HG03175 (cell line): Measurements from ENCODE around the gene HPRT1.

Source experiments
- ATAC-seq: cut with Tn5 transposase; IDR thresholded peaks from one replicate; pipeline ENCODE4 v1.9.1; 2021; ENCODE audit warnings: mild to moderate bottlenecking, moderate library complexity; ENCODE audit not compliant: unreplicated experiment

The HPRT1 gene

DNA sequence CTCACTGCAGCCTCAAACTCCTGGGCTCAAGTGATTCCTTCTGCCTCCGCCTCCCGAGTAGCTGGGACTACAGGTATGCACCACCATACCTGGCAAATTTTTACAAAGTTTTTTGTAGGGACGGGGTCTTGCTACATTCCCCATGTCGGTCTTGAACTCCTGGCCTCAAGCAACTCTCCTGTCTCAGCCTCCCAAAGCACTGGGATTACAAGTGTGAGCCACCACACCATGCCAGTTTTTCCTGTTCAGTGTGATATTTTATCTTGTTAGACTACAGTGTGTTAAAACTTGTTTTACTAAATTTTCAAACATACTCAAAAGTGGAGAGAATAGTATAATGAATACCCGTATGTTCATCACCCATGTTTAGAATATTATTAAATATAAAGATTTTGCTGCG is 12.1 kb downstream of the HPRT1 start:
- ATAC-seq = no peak

DNA sequence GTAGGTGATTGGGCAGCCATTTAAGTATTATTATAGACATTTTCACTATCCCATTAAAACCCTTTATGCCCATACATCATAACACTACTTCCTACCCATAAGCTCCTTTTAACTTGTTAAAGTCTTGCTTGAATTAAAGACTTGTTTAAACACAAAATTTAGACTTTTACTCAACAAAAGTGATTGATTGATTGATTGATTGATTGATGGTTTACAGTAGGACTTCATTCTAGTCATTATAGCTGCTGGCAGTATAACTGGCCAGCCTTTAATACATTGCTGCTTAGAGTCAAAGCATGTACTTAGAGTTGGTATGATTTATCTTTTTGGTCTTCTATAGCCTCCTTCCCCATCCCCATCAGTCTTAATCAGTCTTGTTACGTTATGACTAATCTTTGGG is 16.3 kb downstream of the HPRT1 start:
- ATAC-seq = no peak

DNA sequence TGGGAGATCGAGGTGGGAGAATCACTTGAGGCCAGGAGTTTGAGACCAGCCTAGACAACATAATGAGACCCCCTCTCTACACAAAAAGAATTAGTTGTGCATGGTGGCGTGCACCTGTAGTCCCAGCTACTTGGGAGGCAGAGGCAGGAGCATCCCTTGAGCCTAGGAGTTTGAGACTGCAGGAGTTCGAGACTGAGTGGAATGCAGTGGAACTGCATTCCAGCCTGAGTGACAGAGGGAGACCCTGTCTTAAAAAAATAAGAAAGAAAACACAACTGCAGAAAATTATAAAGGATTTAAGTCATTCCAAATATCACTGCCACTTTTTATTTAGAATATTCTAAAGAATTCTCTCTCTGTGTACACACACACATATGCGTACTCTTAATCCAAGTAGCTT is 18.4 kb downstream of the HPRT1 start:
- ATAC-seq = no peak

DNA sequence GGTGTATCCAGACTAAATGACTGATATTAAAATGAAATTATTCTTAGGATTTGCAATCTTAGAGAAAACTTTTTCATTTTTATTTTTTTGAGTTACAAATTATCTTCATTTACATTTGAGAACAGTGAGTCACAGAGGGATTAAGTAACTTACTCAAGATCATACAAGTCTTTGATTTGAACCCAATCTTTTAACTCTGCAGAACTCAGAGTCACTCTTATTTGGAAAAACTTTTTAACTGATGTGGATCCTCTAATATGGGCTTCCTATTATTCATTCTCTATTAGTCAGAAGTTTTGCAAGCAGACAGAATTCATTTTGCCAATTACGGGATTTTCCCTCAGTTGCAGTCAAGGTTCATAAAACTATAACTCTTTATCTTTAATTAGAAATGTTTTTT is 20.1 kb downstream of the HPRT1 start:
- ATAC-seq = no peak

DNA sequence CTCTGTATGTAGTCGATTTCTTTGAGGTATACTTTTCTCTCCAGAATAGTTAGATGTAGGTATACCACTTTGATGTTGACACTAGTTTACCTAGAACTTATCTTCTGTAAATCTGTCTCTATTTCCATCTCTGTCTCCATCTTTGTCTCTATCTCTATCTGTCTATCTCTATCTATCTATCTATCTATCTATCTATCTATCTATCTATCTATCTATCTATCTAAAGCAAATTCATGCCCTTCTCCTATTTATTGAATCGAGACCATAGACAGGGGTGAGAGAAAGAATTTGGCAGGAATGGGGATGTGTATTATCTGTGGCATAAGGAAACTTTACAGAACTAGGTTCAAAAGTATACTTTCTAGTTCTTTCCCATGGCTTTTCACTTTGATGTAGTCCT is 21.4 kb downstream of the HPRT1 start:
- no peak for ATAC-seq

DNA sequence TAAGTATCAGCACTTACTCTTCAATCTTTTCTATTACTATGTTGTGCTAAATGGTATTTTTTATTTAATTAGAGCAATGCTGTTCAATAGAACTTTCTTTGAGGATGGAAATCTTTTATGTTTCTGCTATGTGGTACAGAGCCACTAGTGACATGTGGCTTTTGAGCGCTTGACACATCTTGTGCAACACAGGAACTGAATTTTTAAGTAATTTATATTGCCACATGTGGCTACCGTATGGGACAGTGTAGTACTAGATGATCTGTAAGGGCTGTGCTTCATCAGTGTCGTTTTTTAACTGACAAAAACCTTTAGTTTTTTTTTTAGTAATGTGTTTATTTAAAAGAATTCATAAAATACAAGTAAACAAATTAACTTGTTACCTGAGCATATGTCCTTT is 22.4 kb downstream of the HPRT1 start:
- ATAC-seq = no peak

DNA sequence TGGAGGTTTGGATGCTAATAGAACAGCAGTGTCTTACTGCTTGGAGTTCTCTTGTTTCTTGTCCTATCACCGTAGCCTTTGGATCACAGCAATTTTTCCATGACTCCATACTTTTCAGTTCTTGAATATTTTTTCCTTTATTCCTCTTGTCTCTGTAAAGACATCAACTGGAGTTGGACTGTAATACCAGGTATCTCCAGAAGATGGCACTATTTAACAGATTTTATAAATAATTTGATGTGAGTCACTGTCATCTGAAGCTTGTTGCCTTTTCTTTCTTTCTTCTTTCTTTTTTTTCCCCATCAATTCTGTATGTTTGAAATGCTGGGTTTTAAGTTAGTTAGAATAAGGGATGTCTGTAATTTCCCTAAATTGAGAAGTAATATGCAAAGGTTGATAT is 24.1 kb downstream of the HPRT1 start:
- no peak for ATAC-seq

DNA sequence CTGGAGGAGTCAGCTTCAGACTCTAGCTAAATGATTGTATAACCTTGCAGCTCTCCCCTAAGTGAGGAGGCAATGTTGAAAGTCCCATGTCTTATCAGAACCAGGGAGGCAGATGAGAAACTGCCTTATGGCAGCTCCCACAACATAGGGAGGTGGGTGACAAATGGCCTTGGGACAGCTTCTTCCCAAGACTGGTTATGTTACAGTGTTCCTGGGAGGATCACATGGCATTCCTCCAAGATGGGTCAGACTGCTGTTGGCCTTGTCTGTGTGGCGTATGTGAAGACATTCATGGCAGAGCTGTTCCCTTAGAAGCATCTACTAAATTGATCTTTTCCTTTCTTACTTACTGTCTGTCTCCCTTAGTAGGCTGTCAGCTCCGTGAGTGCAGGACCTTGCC is 42.0 kb downstream of the HPRT1 start:
- no peak for ATAC-seq

DNA sequence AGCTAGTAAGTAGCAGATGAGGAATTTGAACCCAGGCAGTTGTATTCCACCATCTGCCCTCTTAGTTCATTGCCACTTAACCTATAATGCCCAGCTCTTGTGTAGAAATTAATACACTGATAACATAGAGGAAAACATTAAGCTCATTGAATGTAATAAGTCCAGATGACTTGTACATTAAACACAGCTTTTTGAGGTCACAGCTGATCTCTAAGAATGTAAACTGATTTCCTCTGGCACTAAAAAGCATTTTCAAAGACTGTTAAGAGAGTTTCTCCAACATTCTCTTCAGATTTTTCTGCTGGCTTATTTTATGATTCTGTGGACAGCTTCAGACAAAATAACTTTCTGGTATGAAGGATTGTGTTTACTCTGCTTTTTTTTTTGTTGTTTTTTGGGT is 42.7 kb downstream of the HPRT1 start:
- no peak for ATAC-seq

DNA sequence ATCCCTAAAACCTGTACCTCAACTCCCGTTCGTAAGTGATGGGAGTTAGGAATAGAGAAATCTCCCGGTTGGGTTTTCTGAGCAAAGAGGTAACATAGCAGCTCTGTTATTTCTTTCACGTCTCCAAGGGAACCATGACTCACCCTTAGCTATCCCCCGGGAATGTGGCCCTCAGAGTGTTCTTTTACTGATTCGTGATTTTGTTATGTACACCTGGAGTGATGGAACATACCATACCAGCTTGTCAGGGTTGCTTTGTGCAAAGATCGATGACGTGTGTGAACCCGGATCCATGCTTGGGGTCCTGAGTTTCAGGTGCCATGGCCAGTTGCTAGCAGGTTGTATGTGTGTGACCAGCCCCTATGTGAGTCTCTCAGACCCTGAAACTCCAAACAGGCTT is 52.6 kb downstream of the HPRT1 start:
- no peak for ATAC-seq

DNA sequence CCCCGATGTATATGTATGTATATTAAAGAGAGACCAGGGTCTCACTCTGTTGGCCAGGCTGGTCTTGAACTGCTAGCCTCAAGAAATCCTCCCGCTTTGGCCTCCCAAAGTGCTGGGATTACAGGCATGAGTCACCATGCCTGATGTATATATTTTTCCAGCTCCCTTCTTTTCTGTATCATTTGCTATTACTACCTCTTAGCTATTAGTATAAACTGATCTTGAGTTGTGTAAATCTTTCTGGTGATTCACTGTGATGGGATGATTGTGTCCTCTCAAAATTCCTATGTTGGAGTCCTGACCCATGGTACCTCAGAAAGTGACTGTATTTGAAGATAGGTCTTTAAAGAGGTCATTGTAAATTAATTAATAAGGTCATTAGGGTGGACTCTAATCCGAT is 53.1 kb downstream of the HPRT1 start:
- no peak for ATAC-seq

DNA sequence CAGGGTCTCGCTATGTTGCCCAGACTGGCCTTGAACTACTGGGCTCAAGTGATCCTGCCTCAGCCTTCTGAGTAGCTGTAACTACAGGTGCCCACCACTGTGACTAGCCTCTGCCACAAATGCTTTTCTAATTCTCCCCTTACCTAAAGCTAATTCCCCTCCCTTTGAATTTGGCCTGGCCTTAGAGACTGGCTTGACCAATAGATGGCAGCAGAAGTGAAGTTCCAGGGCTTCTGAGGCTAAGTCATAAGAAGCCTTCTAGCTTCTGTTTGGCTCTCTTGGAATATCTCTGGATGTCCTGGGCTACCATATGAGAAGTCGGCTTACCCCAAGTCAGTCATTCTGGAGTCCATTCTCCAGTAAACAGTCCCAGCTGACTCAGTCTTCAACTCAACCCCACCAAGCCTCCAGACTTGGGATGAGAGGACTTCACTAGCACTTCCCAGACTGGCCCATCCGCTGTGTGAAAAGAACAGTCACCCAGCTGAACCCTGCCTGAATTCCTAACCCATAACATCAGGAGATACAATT is 61.0 kb downstream of the HPRT1 start:
- no peak for ATAC-seq

DNA sequence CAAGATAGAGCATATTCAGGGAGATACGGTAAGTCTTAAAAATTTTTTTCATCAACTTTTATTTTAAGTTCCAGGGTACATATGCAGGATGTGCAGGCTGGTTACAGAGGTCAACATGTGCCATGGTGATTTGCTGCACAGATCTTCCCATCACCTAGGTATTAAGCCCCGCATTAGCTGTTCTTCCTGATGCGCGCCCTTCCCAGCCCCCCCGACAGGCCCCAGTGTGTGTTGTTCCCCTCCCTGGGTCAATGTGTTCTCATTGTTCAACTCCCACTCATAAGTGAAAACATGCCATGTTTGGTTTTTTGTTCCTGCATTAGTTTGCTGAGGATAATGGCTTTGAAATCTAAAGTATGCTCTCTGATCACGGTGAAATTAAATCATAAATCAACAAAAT is 64.2 kb downstream of the HPRT1 start:
- no peak for ATAC-seq

DNA sequence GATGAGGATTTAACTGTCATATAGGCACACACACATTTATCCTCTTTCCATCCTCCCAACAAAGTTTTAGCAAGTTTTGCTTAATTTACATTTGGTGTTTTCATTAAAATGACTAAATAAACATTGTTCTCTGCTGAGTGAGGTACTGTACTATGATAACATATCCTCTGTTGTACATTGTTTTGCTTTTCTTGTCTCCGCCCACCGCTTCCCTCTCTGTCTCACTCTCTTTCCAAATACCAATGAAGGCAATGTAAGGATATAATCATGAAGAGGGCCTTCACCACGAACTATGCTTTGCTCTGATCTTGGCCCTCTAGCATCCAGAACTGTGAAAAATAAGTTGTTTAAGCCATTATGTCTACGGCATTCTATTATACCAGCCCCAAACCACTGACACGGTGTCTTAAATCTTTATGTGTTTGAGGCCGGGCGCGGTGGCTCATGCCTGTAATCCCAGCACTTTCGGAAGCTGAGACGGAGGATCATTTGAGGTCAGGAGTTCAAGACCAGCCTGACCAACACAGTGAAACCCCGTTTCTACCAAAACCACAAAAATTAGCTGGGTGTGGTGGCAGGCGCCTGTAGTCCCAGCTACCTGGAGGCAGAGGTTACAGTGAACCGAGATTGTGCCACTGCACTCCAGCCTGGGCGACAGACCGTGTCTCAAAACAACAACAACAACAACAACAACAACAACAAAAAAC is 65.3 kb downstream of the HPRT1 start:
- no peak for ATAC-seq

DNA sequence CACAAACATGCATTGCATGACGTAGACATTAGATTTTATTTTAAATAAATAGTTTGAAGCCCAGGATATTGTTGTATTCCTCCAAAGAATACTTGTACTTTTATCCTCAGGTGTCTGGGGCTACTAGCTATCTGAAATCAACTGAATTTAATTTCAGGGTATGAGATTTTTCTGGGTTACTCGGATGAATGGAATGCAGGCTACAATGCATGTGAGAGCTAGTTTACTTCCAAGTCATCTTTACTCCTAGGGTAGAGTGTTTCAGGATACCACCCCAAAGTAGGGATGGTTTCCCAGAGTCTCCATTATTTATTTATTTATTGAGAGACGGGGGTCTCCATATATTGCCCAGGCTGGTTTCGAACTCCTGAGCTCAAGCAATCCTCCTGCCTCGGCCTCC is 66.4 kb downstream of the HPRT1 start:
- ATAC-seq = no peak

DNA sequence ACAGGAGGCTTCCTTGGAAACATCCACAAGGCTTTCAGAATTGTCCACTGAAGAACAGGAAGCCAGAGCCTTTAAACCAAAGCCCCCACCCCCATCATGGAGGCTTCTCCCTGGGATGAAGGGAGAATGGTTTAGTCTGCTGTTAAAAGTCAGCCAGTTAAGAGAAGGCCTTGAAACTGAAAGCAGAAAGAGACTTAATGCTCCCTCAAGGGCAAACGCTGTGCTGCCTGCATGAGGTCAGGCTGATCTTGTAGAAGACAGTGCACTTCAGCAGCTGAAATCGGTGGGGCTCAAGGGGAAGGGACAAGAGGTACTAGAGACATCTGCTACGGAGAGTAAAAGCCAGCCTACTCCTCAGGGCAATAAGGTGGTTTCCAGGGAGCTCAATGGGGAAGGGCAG is 69.0 kb downstream of the HPRT1 start:
- ATAC-seq = no peak

DNA sequence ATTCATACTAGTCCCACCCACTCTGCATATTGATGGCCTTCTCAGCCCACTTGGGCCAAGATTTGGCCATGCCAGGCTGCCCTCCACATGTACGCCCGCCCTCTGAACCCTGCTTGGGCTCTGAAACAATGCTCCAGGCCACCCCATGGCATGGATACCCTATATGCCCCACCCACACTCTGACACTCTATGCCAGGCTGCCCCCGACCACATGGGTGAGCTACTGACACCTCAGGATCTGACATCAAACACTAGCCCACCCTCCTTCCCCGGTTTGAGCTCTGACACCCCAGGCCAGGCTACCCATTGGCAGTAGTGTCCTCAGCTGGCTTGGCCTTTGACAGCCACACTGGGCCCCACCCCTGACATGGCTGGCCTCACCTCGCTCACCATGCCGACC is 69.5 kb downstream of the HPRT1 start:
- ATAC-seq = no peak

DNA sequence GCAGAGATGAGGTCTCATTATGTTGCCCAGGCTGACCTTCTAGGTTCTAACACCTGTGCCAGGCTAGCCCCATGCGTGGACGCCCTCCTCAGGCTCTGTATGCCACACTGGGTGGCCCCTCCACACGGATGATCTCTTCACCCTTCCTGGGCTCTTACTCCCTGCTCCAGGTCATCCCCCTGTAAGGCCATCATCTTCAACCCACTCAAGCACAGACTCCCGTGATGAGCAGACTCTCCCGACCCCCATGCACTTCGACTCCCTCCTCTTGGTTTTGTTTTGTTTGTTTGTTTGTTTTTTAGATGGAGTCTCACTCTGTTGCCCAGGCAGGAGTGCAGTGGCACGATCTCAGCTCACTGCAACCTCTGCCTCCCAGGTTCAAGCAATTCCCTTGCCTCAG is 70.9 kb downstream of the HPRT1 start:
- no peak for ATAC-seq

DNA sequence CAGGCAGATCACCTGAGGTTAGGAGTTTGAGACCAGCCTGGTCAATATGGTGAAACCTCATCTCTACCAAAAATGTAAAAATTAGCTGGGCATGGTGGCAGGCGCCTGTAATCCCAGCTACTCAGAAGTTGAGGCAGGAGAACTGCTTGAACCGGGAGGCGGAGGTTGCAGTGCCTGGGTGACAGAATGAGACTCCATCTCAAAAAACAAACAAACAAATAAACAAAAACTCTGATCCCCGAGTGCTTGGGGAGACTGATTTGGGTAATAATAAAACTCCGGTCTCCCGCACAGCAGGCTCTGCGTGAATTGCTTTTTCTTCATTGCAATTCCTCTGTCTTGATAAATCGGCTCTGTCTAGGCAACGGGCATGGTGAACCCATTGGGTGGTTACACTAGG is 73.4 kb downstream of the HPRT1 start:
- no peak for ATAC-seq

DNA sequence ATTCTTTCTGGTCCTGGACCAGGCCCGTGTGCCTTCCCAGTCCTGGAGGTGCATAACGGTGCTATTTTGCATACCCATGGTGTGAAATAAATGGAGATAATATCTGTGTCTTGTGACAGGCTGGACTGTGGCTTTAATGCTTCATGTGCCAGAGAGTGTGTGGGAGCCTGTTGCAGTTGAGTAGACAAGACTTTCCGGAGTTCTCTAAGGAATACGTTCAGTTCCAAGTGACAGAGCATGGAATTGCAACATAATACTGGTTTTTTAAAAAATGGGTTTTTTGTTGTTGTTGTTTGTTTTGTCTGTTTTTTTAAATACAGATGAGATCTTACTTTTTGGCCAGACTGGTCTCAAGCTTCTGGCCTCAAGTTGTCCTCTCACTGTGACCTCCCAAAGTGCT is 74.0 kb downstream of the HPRT1 start:
- ATAC-seq = no peak

DNA sequence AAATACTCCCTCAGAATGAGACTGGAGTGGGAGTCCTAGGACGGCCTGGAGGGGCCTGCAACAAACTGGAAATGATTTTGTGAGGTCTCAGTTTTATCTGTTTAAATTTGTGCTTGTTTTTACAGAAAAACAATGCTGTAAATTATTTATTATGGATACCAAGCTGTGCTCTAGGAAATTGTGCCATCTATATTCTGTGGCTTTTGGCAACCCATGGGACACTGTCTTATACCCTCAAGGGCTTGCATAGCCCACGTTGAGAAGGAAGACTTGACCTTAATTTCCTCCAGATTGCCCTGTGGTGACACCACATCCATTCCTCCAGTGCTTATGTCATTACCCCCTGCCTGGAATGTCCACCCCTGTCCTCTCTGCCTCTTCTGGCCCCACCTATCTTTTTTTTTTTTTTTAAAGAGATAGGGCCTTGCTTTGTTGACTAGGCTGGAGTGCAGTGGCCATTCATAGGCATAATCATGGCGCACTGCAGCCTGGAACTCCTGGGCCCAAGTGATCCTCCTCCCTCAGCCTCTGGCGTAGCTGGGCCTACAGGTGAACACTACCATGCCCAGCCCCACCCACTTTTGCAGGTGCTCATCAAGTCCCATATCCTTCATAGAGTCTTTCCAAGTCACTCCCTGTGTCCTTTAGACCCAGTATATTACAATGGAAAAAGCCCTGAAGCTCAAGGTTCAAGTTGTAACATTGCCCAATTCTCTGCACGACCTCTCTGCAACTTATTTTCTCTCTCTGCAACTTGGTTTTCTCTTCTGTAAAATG is 77.4 kb downstream of the HPRT1 start:
- ATAC-seq = no peak

DNA sequence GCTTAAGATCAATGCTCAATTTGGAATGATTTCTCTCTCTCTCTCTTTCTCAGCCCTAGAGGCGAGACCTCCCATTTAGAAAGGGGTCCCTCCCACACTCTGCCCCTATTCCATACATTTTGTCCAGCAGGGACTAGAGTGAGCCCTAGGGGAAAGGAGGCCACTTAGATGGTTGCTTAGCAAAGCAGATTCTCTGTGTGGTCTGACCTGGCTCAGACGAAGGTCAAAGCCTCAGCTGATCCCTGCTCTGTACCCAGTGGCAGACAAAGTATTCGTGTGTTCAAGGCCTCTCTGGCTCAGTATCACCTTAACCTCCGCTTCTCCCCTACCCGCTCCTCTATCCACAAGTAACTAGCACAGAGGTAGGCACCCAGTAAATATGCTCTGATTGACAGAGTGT is 78.4 kb downstream of the HPRT1 start:
- no peak for ATAC-seq

DNA sequence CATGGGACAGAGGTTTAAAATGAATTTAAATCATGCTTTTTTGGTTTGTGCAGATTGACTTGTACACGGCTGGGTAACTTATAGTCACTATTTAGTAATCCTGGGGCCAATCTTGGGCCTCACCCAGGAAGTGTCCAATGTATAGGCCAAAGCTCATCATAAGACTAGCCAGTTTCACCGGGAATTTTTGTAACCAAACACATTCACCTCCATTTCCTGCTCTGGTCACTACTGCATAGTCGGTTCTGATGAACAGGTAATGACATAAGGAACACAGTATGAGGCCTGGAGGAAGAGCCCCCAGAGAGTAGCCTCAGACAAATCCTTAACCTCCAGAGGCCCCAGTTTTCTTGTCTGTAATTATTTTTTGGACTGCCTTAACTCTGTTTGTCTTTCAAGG is 81.9 kb downstream of the HPRT1 start:
- ATAC-seq = no peak
